ENCODE measurements around the gene GCKR.

- no peak for TF ChIP-seq CTCF (IDR thresholded peaks at IDR 0.05)
- no peak for TF ChIP-seq POLR2AphosphoS5 (IDR thresholded peaks at IDR 0.05)
Observed at GRCh38 chr2:27451095-27451494, 45.5 kb upstream of the GCKR start.
